ENCODE measurements around the gene FBXO36.

FBXO36 gene

GRCh38 chr2:229974266-229974665 is 52.0 kb downstream of the FBXO36 start:
- no peak for DNase-seq

DNA sequence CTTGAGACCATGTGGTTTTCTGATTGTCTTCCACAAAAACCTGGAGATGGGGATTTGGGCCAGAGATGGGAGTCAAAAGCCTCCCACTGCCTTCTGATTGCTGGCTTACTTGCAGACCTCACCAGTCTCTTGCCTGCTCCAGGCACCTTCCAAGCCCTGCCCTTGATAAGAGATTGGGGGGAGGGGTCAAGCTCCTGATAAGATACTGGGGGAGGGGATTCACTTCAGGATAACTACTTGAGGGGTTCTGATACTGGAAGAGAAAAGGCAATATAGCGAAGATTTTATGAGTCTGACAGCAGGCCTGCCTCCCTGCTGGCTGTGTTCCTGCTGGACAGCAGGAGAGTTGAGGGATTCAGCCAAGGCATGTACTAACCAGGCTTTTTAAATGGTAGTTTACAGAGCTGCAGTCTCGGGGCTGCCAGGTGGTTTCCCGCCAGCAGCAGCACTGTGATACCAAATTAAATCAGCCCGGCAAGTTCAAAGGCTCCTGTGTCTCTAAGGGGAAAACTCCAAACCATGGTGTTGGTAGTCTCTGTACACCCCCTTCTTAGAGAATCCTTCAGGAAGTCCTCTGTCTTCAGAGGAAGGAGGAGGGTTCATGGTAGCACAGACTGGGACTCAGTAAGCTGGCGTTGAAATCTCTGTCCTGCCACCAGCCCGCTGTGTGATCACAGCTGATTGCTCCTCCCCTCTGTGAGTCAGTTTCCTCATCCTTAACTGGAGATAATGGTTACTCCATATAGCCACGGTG is 58.3 kb downstream of the FBXO36 start:
- DNase-seq: peak in 1 of 2 experiments; percentile 7

- DNase-seq: no peak
Observed at GRCh38 chr2:229993236-229993635, 70.9 kb downstream of the FBXO36 start.

DNA sequence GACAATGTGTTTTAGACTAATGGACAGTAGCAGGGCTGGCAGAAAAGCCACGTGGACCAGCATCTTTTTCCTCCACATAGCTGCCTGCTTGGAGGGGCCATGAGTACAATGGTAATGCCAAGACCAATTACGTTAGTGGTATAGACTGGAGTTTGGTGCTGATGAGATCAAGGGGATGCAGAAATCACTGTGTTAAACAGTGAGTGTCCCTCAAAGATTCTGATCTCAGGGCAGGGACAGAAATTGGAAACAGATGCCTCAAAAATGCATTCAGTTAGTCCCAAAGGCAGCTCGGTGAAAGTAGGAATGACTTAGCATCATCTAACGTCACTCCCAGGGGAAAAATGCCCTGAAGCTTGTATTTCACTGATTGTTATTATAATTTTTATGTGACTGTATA is 74.0 kb downstream of the FBXO36 start:
- no peak for DNase-seq

DNA sequence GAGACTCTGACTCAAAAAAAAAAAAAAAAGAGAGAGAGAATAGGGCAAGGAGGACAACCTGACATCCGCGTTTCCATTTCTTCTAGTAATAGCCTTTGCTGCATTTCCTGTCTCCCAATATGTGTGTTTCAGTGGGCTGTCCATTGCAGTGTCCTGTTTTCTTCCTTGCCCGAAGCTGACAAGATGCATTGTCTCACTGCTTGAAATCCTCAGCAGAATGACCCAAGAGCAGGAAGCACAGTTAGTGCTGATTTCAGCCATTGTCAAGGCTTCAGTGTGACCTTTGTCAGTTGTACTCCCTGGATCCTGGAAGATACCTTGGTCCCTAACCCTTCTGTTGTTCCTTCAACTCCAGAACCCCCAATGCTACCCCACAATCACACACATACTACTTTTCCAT is 75.3 kb downstream of the FBXO36 start:
- no peak for DNase-seq

DNA sequence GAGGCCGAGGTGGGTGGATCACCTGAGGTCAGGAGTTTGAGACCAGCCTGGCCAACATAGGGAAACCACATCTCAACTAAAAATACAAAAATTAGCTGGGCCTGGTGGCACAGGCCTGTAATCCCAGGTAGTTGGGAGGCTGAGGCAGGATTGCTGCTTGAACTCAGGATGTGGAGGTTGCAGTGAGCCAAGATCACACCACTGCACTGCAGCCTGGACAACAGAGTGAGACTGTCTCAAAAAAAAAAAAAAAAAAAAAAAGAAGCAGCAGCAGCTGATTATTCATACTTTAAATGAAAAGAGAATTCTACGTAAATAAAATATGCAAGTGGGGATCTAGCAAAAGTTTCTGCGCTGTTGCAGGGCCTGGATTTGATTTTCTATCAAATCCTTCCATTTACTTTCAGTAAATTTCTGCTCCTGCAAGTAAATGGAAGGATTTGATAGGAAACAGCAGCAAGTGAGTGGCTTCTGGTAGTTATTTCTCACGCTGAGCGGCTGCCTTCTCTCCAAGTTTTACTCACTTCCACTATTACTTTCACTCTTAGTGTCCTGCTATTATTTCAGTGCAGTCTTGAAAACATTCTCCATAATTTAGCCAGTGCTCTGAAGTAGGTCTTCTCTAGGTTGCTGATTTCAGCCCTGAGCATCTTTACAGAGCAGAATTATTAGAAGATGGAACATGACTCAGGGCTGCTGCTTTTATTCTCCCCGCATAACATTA is 78.0 kb downstream of the FBXO36 start:
- no peak for DNase-seq

DNA sequence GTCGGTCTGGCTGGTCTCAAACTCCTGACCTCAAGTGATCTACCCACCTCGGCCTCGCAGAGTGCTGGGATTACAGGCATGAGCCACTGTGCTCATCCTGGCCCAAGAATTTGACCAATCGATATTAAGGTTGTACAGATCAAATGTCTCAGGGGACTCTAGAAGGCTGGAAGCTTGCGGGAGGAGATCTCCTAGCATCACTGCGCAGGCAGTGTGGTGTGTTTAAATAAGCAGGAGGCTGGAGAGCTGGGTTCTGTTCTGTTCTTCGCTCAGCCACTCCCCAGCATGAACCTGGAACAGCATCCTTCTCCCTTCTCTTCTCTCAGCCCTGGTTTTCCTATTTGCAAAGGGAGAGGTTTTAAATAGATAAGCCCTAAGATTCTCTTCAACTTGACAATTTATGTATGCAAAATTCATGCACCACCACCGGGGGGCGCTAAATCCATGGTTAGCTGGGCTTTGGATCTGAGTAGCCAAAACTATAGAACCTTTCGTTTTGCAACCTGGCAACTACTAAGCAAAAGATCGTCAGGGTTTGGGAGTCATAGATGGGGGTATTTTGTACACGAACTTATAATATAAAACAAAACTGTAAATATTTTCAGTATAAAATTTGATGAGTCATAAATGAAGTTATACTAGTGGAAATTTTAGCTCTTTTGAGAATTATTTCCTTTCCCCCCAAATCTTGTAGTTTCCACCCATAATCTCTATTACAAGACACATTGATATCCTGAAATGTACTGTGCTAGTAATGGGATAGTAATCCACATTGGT is 85.8 kb downstream of the FBXO36 start:
- DNase-seq: peak; percentile 72 to 82

- DNase-seq: no peak
Observed at GRCh38 chr2:230008708-230009066, 86.4 kb downstream of the FBXO36 start.

DNA sequence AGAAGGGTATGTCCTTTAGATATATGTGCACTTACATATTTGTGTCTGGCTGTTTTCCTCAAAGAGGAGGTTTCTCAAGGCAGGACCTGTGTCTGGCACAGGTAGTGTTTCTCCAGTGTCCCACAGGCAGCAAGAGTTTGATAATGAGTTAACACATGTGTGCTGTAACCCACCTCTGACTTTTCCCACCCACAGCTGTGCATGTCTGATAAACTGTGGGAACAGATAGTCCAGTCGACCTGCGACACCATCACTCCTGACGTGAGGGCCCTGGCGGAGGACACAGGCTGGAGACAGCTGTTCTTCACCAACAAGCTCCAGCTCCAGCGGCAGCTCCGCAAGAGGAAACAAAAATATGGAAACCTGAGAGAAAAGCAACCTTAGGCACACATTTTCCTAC is 88.2 kb downstream of the FBXO36 start:
- no peak for DNase-seq

DNA sequence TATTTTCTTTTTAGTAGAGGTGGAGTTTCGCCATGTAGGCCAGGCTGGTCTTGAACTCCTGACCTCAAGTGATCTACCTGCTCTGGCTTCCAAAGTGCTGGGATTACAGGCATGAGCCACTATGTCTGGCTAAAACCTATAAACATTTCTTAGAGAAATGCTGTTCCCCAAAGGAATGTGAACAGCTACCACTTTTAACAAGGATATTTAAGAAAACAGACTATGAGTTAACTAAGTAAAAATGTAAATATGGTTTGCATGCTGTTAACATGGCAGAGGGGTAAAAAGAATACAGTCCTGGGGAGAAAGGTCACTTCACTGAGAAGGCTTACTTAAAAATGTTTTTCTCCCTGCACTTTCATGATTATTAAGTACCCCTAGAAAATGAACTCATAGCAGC is 89.3 kb downstream of the FBXO36 start:
- DNase-seq: no peak

DNA sequence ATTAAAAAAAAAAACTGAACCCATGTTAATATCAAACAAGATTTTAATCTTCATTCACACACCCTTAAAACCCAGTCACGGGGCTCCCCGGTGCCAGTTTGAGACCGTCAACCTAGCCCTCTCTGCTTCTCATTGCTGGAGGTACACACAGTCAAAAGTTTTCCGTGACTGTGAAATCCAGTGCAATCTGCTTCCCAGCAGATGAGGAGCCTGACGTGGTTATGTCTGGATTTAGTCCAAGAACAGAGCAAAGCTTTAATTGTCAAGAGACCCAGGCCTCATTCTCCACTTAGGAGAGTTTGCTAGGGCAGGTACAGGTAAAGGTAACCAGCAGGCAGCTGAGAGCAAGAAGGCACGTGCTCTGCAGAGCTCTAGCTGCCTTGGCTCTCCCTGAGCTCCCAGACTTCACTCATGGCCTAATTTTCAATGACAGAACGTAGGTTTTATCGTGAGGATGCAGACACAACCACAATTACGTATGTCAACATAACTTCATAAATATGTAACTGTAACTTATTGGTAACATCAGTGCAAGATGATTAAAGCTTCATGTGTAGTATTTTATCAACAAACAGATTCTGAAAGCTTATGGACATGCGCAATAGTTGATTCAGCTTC is 90.1 kb downstream of the FBXO36 start:
- no peak for DNase-seq

DNA sequence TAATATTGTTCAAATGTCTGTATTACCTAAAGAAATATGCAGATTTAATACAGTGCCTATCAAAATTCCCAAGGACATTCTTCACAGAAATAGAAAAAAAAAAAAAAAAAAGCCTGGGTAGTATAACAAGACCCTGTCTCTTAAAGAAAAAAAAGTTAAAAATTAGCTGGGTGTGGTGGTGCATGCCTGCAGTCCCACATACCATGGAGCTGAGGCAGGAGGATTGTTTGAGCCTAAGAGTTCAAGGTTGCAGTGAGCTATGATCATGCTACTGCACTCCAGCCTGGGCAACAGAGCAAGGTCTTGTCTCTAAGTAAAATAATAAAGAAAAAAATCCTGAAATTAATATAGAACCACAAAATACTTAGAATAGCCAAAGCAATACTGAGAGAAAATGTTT is 94.5 kb downstream of the FBXO36 start:
- DNase-seq: no peak

DNA sequence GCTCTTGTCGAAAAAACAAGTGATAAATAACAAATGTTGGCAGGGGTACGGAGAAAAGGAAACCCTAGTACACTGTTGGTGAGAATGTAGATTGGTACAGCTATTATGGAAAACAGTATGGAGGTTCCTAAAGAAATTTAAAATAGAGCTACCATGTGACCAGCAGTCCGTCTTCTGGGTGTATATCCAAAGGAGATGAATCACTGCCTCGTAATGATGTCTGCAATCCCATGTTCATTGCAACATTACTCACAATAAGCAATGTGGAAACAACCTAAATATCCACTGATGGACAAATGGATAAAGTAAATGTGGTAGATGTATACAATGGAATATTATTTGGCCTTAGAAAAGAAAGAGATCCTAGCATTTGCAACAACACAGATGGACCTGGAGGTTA is 95.8 kb downstream of the FBXO36 start:
- DNase-seq: no peak

DNA sequence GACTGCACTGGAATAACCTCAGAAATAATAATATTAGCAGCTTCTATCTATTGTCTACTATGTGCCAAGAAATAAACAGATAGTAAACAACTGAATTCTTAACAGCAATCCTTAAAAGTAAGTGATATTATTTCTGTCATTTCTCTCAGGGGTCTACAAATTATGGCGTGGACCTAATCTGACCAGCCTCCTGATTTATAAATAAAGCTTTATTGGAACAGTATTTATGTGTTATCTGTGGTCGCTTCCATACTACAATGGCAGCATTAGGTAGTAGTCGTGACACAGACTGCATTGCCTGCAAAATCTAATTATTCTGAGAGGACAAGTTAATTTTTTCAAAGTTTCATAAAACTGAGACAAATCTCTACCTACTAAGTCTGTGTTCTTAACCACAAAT is 97.4 kb downstream of the FBXO36 start:
- no peak for DNase-seq

DNA sequence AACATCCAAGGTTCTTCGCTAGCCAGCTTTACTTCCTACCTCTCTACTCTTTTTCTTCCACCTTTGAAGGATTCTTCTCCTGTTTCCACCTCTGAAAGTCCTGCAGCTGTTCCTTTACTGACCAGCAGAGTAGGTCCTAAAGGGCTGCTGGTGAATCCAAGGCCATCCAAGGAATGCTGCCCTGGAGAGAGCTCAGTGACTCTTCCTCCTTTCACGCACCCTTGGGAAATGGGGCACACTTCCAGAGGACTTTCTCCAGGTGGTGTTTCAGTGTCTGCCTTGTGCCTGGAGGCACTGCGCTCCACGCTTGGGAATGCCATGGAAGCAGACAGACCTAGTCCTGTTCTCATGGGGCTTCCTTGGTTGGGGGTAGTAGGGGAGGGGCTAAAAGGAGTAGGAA is 101.0 kb downstream of the FBXO36 start:
- no peak for DNase-seq

DNA sequence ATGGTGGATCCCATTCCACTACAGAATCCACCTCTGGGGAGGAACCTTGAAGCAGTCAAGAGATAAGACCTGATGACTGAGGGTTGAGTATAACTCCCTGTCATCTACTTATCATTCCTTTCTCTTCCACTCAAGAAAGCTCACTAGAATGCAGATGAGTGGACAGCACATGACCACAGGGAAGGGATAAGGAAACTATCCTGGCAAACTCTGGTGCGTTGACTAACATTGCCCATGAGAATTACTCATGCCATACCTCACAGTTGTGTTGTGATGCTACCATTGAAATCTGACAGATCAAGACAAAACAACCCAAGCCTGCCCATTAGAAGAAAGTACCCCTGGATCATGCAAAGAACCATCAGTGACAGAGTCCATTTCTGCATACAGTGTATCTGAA is 119.9 kb downstream of the FBXO36 start:
- DNase-seq: no peak

- DNase-seq: no peak
Observed at GRCh38 chr2:230043025-230043424, 120.7 kb downstream of the FBXO36 start.

GRCh38 chr2:230043461-230043860 is 121.2 kb downstream of the FBXO36 start:
- DNase-seq: no peak

DNA sequence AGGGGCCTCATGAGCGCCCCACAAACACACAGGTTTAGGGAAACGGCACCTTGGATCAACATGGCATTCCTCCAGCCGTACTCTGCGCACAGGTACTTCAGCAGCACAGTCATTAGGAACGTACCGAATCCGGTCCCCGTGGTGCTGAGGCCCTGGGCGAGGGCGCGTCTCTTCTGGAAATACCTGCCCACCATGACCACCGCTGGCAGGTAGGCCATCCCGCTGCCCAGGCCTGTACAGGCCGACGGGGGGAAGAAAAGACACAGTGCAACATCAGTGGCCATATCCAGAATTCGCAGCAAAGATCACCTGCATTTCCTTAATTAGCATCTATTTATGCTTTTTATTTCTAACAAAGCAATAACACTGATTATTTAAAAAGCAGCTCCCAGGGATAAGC is 124.2 kb downstream of the FBXO36 start:
- no peak for DNase-seq

- DNase-seq: no peak
Observed at GRCh38 chr2:230048010-230048671, 125.8 kb downstream of the FBXO36 start.

- DNase-seq: no peak
Observed at GRCh38 chr2:230050136-230050535, 127.8 kb downstream of the FBXO36 start.

DNA sequence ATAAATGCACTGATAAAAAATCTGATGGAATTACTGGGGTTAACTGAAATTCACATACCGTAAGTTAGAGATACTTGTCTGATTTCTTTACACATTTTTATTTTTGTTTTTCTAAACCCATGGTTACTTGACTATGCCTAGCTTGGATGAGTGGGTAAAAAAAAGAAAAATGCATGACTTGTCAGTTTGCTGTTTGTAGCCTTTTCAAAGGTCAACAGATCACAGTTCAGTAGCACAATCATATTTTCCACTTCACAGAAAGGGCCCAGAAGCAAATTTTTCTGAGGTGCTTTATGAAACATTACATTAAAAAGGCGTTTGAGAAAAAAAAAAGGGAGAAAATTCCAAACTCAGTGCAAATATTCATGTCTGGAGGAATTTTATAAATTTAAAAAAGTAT is 130.0 kb downstream of the FBXO36 start:
- DNase-seq: no peak

Data from stimulated activated CD4-positive, alpha-beta T cell treated with anti-CD3 and anti-CD28 coated beads, Interleukin-4, amount 100 ng/mL, for 4 hours (primary cell).